Loucy (cell line): ENCODE results near the gene MGLL.

Source experiments
- H2AFZ ChIP-seq: fragments of 200-600 bp; sonication (generic); 2 replicates; pipeline ENCODE4 v1.6.0; 2016; ENCODE audit warnings: antibody characterized with exemption, mild to moderate bottlenecking, low read length, moderate library complexity
- H3F3A ChIP-seq: fragments of 200-600 bp; 2 replicates; pipeline ENCODE4 v1.6.0; 2016; ENCODE audit warnings: antibody characterized with exemption, low read depth, mild to moderate bottlenecking
- H3K27me3 ChIP-seq: fragments of 200-600 bp; sonication (generic); 2 replicates; pipeline ENCODE4 v1.6.1; 2014; ENCODE audit warnings: low read length, mild to moderate bottlenecking; ENCODE audit not compliant: insufficient read depth, poor library complexity, severe bottlenecking
- H3K36me3 ChIP-seq: fragments of 200-600 bp; sonication (generic); 2 replicates; pipeline ENCODE4 v1.6.1; 2016; ENCODE audit warnings: low read length; ENCODE audit not compliant: insufficient read depth
- H3K4me1 ChIP-seq: fragments of 200-600 bp; sonication (generic); 2 replicates; pipeline ENCODE4 v1.5.1; 2014; ENCODE audit warnings: low read length, mild to moderate bottlenecking; ENCODE audit not compliant: insufficient read depth, poor library complexity, severe bottlenecking
- H3K4me2 ChIP-seq: fragments of 200-600 bp; sonication (generic); 2 replicates; pipeline ENCODE4 v1.6.0; 2014; ENCODE audit warnings: antibody characterized with exemption, low read length, low read depth, mild to moderate bottlenecking; ENCODE audit not compliant: poor library complexity, severe bottlenecking
- H3K4me3 ChIP-seq: fragments of 200-600 bp; sonication (generic); 2 replicates; pipeline ENCODE4 v1.5.1; 2014; ENCODE audit warnings: low read length, mild to moderate bottlenecking, mixed read lengths; ENCODE audit not compliant: poor library complexity, severe bottlenecking
- H3K79me2 ChIP-seq: fragments of 200-600 bp; sonication (generic); 2 replicates; pipeline ENCODE4 v1.6.1; 2014; ENCODE audit warnings: low read length; ENCODE audit not compliant: insufficient read depth
- H3K9ac ChIP-seq: fragments of 200-600 bp; sonication (generic); 2 replicates; pipeline ENCODE4 v1.6.0; 2014; ENCODE audit warnings: mild to moderate bottlenecking, low read depth, low read length, moderate library complexity; ENCODE audit not compliant: poor library complexity, severe bottlenecking
- H3K9me2 ChIP-seq: fragments of 200-600 bp; sonication (generic); replicated peaks from 2 replicates; pipeline ENCODE4 v1.6.1; 2016; ENCODE audit warnings: low read depth, low read length, mixed read lengths
- H3K9me3 ChIP-seq: fragments of 200-600 bp; sonication (generic); 2 replicates; pipeline ENCODE4 v1.6.1; 2014; ENCODE audit warnings: mild to moderate bottlenecking, antibody characterized with exemption, low read length, low read depth; ENCODE audit not compliant: insufficient read depth
- H4K20me1 ChIP-seq: fragments of 200-600 bp; sonication (generic); 2 replicates; pipeline ENCODE4 v1.6.0; 2014; ENCODE audit warnings: antibody characterized with exemption, low read length, mild to moderate bottlenecking; ENCODE audit not compliant: insufficient read depth, poor library complexity, severe bottlenecking
- CTCF ChIP-seq: fragments of 200-600 bp; sonication (generic); conservative IDR thresholded peaks from 2 replicates; pipeline ENCODE4 v1.5.1; 2014; ENCODE audit warnings: mild to moderate bottlenecking, antibody characterized with exemption, low read length
- EZH2phosphoT487 ChIP-seq: fragments of 200-600 bp; IDR thresholded peaks from 2 replicates; pipeline ENCODE4 v1.6.1; 2018; ENCODE audit warnings: antibody characterized with exemption, mild to moderate bottlenecking, moderate library complexity, borderline replicate concordance

The MGLL gene

DNA sequence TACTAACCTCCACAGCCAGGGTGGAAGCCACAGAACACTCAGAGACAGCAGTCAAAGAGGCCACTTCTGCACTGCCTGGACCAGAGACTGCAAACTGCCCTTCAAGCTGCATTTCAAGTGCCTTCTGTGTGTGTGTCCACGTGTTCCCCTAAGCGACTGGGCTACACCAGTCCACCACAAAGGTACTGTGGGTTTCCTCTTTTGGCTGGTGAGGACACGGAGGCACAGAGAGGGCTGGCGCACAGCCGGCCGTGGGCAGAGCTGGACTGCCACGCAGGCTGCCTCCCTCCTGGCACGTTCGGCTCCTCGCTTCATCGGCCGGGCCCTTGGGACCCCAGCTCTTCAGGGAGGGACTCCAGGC is 60.9 kb downstream of the MGLL start:
- Histone ChIP-seq H3K4me3 (peak overlapping the region; percentile 78), H3F3A (peaks cover 12% of the 10 kb centered on the region), H3K9me3 (no peaks in the 10 kb centered on the region), H3K9ac (peak overlapping the region; percentile 99), H3K36me3 (peaks cover 24% of the 10 kb centered on the region; the same call in 1 of the 2 replicates), H3K4me1 (peaks cover 75% of the 10 kb centered on the region), H4K20me1 (no peaks in the 10 kb centered on the region), H3K27me3 (no peaks in the 10 kb centered on the region), H3K79me2 (peaks cover 86% of the 10 kb centered on the region), H3K9me2 (no peaks in the 10 kb centered on the region), H2AFZ (no peak overlapping the region), H3K4me2 (peak overlapping the region; percentile 91)
- TF ChIP-seq EZH2phosphoT487, result no peak
- TF ChIP-seq CTCF, result peak; percentile 18; the same call in 1 of the 2 replicates

DNA sequence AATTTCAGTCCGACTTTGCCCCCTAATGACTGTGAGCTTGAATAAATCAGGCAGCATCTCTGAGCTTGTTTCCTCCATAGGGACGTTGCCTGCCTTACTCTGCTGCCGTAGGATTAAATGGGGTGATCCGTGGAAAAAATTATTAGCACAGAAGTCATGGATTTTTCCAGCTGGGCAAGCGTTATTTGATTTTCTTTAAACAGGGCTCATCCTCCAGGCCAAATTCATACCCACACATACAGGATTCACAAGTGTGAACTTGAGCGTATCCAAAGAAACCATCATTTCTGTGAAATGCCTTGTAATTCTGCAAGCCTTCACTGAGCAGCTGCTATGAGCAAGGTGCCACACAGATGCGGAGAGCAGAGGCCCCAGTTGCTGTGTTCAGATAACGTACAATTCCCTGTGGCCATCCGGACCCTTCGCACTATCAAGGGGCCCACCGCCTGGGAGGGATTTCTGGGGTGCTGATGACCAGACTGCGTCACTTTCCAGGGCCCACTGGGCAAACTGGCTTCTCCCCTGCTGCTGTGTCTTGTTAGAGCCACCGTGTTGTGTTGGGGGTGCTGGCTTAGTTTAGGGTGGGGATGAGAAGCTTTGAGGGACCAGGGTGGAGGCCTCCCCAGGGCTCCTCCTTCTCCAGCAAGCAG is 61.4 kb downstream of the MGLL start:
- Histone ChIP-seq H3K4me1 (peaks cover 70% of the 10 kb centered on the region), H3K9ac (peak overlapping the region; percentile 99), H4K20me1 (no peaks in the 10 kb centered on the region), H3K9me3 (no peaks in the 10 kb centered on the region), H3F3A (peaks cover 12% of the 10 kb centered on the region), H3K4me3 (peak overlapping the region; percentile 78), H2AFZ (no peak overlapping the region), H3K9me2 (no peaks in the 10 kb centered on the region), H3K36me3 (peaks cover 19% of the 10 kb centered on the region; the same call in 1 of the 2 replicates), H3K79me2 (peaks cover 86% of the 10 kb centered on the region), H3K27me3 (no peaks in the 10 kb centered on the region), H3K4me2 (peak overlapping the region; percentile 91)
- no peak for TF ChIP-seq EZH2phosphoT487
- TF ChIP-seq CTCF, result no peak

DNA sequence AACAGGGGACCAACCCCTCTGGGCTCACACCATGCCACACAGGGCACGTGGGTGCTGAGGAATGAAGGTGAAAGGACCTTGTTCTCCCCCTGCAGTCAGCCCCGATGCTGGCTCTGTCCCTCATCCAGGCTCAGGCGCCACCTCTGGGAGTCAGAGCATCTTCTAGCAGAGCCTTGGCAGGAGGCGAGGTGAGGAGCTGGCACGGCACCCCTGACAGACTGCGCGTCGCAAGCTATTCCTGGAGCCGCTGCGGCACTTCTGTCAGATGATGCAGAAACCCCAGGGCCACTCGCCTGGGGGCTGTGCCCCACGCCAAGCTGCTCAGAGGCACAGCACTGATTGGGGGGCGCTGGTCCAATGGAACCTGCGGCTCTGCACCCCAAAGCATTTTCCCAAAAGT is 62.0 kb downstream of the MGLL start:
- Histone ChIP-seq H3K4me3 (peak overlapping the region; percentile 78), H3K9ac (peak overlapping the region; percentile 99), H3K27me3 (no peaks in the 10 kb centered on the region), H3F3A (peaks cover 12% of the 10 kb centered on the region), H3K79me2 (peaks cover 86% of the 10 kb centered on the region), H2AFZ (no peak overlapping the region), H3K9me2 (no peaks in the 10 kb centered on the region), H3K4me2 (peak overlapping the region; percentile 91), H3K4me1 (peaks cover 69% of the 10 kb centered on the region), H4K20me1 (no peaks in the 10 kb centered on the region), H3K9me3 (no peaks in the 10 kb centered on the region), H3K36me3 (peaks cover 14% of the 10 kb centered on the region; the same call in 1 of the 2 replicates)
- TF ChIP-seq CTCF (no peak), EZH2phosphoT487 (no peak)
